ENCODE data around the gene GBX1. TPM values are rescaled to one million over a fixed set of nuclear protein-coding genes. Genes with fewer than 3 reads are reported as not detected.

The GBX1 gene
- total RNA-seq, 6 experiments from 2014 or later, result not detected

DNA sequence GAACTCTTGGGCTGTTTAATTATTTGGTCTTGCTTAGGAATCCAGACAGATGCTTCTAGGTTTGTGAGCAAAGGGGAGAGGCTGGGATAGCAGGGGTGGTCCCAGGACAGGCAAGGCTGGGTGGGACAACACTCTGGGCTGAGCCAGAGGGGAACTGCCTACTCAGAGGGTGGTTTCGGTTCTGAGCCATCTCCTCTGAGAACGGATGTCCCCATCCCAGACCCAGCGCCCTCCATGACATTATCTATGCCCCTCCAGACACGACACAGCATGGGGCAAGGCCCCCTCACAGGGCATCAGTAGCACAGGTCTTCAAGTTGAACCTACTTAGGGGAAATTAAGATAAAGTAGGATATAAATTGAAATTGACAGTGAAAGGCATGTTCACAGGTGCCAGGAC, 12.5 kb upstream of the GBX1 start:
- H3K27ac ChIP-seq, result no peak overlapping the region
- no peaks in the 10 kb centered on the region for H3K4me1 ChIP-seq
- no peak overlapping the region for H3K4me3 ChIP-seq
- no peaks in the 10 kb centered on the region for H3K9me3 ChIP-seq
- no peaks in the 10 kb centered on the region for H3K36me3 ChIP-seq
- ATAC-seq (no peak), DNase-seq (peak in 1 of 3 donors; percentile 23)
- intact Hi-C loops (cut with DNase I), result loop anchor here in 1 of 2 donors (10.0 kb wide), 1 partner anchor 55 kb away; no protein-coding TSS in a partner anchor
- no peak for TF ChIP-seq POLR2A (IDR thresholded peaks at IDR 0.05)
- TF ChIP-seq, protein P1, sequence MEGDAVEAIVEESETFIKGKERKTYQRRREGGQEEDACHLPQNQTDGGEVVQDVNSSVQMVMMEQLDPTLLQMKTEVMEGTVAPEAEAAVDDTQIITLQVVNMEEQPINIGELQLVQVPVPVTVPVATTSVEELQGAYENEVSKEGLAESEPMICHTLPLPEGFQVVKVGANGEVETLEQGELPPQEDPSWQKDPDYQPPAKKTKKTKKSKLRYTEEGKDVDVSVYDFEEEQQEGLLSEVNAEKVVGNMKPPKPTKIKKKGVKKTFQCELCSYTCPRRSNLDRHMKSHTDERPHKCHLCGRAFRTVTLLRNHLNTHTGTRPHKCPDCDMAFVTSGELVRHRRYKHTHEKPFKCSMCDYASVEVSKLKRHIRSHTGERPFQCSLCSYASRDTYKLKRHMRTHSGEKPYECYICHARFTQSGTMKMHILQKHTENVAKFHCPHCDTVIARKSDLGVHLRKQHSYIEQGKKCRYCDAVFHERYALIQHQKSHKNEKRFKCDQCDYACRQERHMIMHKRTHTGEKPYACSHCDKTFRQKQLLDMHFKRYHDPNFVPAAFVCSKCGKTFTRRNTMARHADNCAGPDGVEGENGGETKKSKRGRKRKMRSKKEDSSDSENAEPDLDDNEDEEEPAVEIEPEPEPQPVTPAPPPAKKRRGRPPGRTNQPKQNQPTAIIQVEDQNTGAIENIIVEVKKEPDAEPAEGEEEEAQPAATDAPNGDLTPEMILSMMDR (IDR thresholded peaks at IDR 0.05), result no peak
- 81% methylated on average over 4 of the region's 4 CpGs for WGBS (ENCODE audit: insufficient coverage, low coverage, low lambda C conversion rate, missing lambda C conversion rate)
- no peaks in the 10 kb centered on the region for H3K27me3 ChIP-seq

DNA sequence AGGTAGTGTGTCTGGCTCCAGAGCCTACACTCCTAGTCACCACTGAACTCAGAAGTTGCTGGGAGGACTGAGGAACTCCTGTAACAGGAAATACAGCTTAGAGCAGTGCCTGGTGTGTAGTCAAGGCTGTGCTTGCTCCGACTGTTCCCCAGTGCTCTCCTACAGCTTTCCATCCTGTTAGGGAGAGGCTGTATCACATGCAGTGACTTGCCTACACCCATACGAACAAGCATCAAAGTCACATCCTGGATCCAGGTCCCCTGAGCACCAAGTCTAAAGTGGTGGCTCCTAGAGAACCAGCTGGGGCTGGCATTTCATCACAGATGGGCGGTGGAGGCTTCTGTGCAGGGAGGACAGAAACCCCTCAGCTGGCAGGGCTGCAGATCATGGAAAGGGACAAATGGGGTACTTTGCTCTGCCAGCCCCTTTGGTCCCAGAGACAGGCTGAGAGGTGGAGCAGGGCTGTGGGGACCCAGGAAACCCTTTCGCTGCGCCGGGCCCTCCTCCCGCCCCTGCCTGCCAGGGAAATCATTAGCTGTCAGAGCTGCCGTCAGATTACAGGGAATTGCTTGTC, 11.9 kb upstream of the GBX1 start:
- DNase-seq (peak in 1 of 3 donors; percentile 26), ATAC-seq (no peak)
- intact Hi-C loops (cut with DNase I), result loop anchor here in 1 of 2 donors (10.0 kb wide), 1 partner anchor 55 kb away; no protein-coding TSS in a partner anchor
- no peak overlapping the region for H3K4me3 ChIP-seq
- no peak for TF ChIP-seq POLR2A (IDR thresholded peaks at IDR 0.05)
- TF ChIP-seq, protein P1 (IDR thresholded peaks at IDR 0.05), result no peak
- no peaks in the 10 kb centered on the region for H3K36me3 ChIP-seq
- no peaks in the 10 kb centered on the region for H3K27me3 ChIP-seq
- no peak overlapping the region for H3K27ac ChIP-seq
- WGBS (ENCODE audit: insufficient coverage, low coverage, low lambda C conversion rate, missing lambda C conversion rate), result 33% methylated on average over 1 of the region's 8 CpGs
- no peaks in the 10 kb centered on the region for H3K4me1 ChIP-seq
- no peaks in the 10 kb centered on the region for H3K9me3 ChIP-seq

DNA sequence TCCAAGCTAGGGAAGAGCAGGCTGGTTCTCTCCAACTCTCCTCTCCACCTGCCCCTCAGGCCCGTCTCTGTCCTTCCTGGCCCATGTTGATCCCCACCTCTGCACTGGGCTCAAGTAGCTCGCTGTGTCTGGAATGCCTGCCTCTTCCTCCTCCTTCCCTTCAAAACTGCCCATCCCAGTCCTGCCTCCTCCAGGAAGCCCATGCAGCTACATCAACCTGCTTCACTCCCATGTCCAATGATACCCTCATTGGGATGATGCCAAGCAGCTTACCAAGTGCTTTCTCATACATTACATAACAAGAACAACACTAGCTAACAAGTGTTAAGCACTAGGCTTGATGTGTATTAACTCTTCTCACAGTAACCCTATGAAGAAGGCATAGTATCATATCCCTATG, 11.3 kb upstream of the GBX1 start:
- no peaks in the 10 kb centered on the region for H3K36me3 ChIP-seq
- H3K9me3 ChIP-seq, result no peaks in the 10 kb centered on the region
- no peak overlapping the region for H3K27ac ChIP-seq
- H3K27me3 ChIP-seq, result no peaks in the 10 kb centered on the region
- intact Hi-C loops (cut with DNase I), result loop anchor here in 1 of 2 donors (10.0 kb wide), 1 partner anchor 54 kb away; no protein-coding TSS in a partner anchor
- no peak overlapping the region for H3K4me3 ChIP-seq
- TF ChIP-seq, protein P1 (IDR thresholded peaks at IDR 0.05), result no peak
- TF ChIP-seq POLR2A (IDR thresholded peaks at IDR 0.05), result no peak
- no peaks in the 10 kb centered on the region for H3K4me1 ChIP-seq
- WGBS (ENCODE audit: insufficient coverage, low coverage, low lambda C conversion rate, missing lambda C conversion rate), result no CpG with 5 or more reads among the region's 2 CpGs
- ATAC-seq (no peak), DNase-seq (peak in 1 of 3 donors; percentile 18)

- H3K9me3 ChIP-seq, result no peaks in the 10 kb centered on the region
- H3K27ac ChIP-seq, result no peak overlapping the region
- intact Hi-C loops (cut with DNase I), result loop anchor here in 1 of 2 donors (10.0 kb wide), 1 partner anchor 53 kb away; no protein-coding TSS in a partner anchor
- H3K27me3 ChIP-seq, result no peaks in the 10 kb centered on the region
- DNase-seq, result peak in 1 of 3 donors; percentile 25
- TF ChIP-seq, protein P1 (IDR thresholded peaks at IDR 0.05), result no peak
- no peak for TF ChIP-seq POLR2A (IDR thresholded peaks at IDR 0.05)
- 72% methylated on average over 7 of the region's 9 CpGs for WGBS (ENCODE audit: insufficient coverage, low coverage, low lambda C conversion rate, missing lambda C conversion rate)
- ATAC-seq, result no peak
- no peaks in the 10 kb centered on the region for H3K4me1 ChIP-seq
- H3K36me3 ChIP-seq, result no peaks in the 10 kb centered on the region
- H3K4me3 ChIP-seq, result no peak overlapping the region
Measured at GRCh38 chr7:151178236-151178635, 10.7 kb upstream of the GBX1 start.

All from right lobe of liver (tissue), 6 donors.